ENCODE measurements around the gene GGNBP2.

Gene GGNBP2

GRCh38 chr17:36544307-36545076 lies at the start of gene GGNBP2:
Gene GGNBP2 (plus strand): TSS chr17:36544919. CDS start chr17:36545725, 806 bp downstream.
- DNase-seq = peak; percentile 96

- DNase-seq = peak; percentile 19
These were observed 49.6 kb upstream of the GGNBP2 start for GRCh38 chr17:36495076-36495578.

GRCh38 chr17:36496018-36496789 lies 48.5 kb upstream of the GGNBP2 start:
- DNase-seq = peak; percentile 6

- peak; percentile 8 for DNase-seq
These were observed 46.6 kb upstream of the GGNBP2 start for GRCh38 chr17:36498155-36498554.

GRCh38 chr17:36498560-36499300 lies 46.0 kb upstream of the GGNBP2 start:
- no peak for DNase-seq

- DNase-seq = peak; percentile 22
These were observed 43.9 kb upstream of the GGNBP2 start for GRCh38 chr17:36500745-36501225.

GRCh38 chr17:36501351-36501750 lies 43.4 kb upstream of the GGNBP2 start:
- peak; percentile 22 for DNase-seq

GRCh38 chr17:36501963-36502362 lies 42.8 kb upstream of the GGNBP2 start:
- peak; percentile 11 for DNase-seq

- DNase-seq = peak; percentile 19
These were observed 41.1 kb upstream of the GGNBP2 start for GRCh38 chr17:36503456-36504155.

- DNase-seq = no peak
These were observed 40.6 kb upstream of the GGNBP2 start for GRCh38 chr17:36504156-36504545.

GRCh38 chr17:36505171-36505570 lies 39.5 kb upstream of the GGNBP2 start:
- peak; percentile 17 for DNase-seq

GRCh38 chr17:36506249-36506826 lies 38.4 kb upstream of the GGNBP2 start:
- peak; percentile 24 for DNase-seq

GRCh38 chr17:36506831-36507230 lies 37.9 kb upstream of the GGNBP2 start:
- no peak for DNase-seq

GRCh38 chr17:36507266-36507665 lies 37.5 kb upstream of the GGNBP2 start:
- no peak for DNase-seq

- peak; percentile 7 for DNase-seq
These were observed 36.3 kb upstream of the GGNBP2 start for GRCh38 chr17:36508439-36508838.

GRCh38 chr17:36509272-36509985 lies 35.3 kb upstream of the GGNBP2 start:
- DNase-seq = no peak

- DNase-seq = no peak
These were observed 34.1 kb upstream of the GGNBP2 start for GRCh38 chr17:36510636-36511035.

GRCh38 chr17:36511216-36511615 lies 33.5 kb upstream of the GGNBP2 start:
- no peak for DNase-seq

- DNase-seq = no peak
These were observed 32.1 kb upstream of the GGNBP2 start for GRCh38 chr17:36512641-36513040.

- peak; percentile 18 for DNase-seq
These were observed 29.9 kb upstream of the GGNBP2 start for GRCh38 chr17:36514856-36515255.

- no peak for DNase-seq
These were observed 28.9 kb upstream of the GGNBP2 start for GRCh38 chr17:36515837-36516236.
